K562 (cell line): Measurements from ENCODE around the gene CDK5R2. TPM values are rescaled to one million over a fixed set of nuclear protein-coding genes. Genes with fewer than 3 reads are reported as not detected.

Source experiments
- ATAC-seq: fragments of 200-7000 bp; cut with Tn5 transposase; 3 replicates; pipeline ENCODE4 v1.9.1; 2020; ENCODE audit warnings: moderate library complexity
- BruUV-seq: library from RNA; stranded (reverse); fragments of 400-500 nt; replicated peaks from 2 replicates; lab custom pipeline; 2021; lab: Mats Ljungman, UMichigan
- CTCF ChIA-PET: fragments of 300-600 bp; formaldehyde crosslinking; extraction: SDS; loops from one replicate; lab custom pipeline; 2021; ENCODE audit warnings: low intra/inter-chr PET ratio; lab: Yijun Ruan, JAX
- POLR2A ChIA-PET: fragments of 300-600, 350-650 bp; sonication (Branson Sonifier 250); formaldehyde crosslinking; extraction: SDS; loops from one replicate; lab custom pipeline; 2021; ENCODE audit warnings: antibody characterized with exemption, inconsistent platforms; lab: Yijun Ruan, JAX
- DNase-seq, 4 experiments: peaks; one replicate each; pipeline versions ENCODE4 v3.0.0 to v3.0.0-alpha.2; 2011 to 2018; ENCODE audit warnings: low spot score in 3 of 4, mixed read lengths in 3 of 4; ENCODE audit errors: extremely low read depth in 1 of 4
- FAIRE-seq: peaks from 2 replicates; lab custom pipeline; 2011; peaks lifted over from hg19 to GRCh38; lab: Jason Lieb, UNC
- H2AFZ ChIP-seq: 2 replicates; pipeline ENCODE4 v1.6.0; 2011; ENCODE audit warnings: low read depth, low read length, control low read depth, inconsistent platforms
- H3K27ac ChIP-seq: fragments of 200-600 bp; 3 replicates; pipeline ENCODE4 v1.8.0; 2011; ENCODE audit warnings: low read depth, mild to moderate bottlenecking, control low read depth, inconsistent platforms, low read length, moderate library complexity, mixed read lengths; ENCODE audit errors: extremely low read depth
- H3K27me3 ChIP-seq, 2 experiments: fragments of 300-600 bp in 1 of 2; 2 replicates in 1 of 2; 3 replicates in 1 of 2; pipeline versions ENCODE4 v1.6.0 to v1.8.0; 2011; ENCODE audit warnings: inconsistent platforms in 2 of 2, low read length in 2 of 2, mild to moderate bottlenecking in 1 of 2, mixed read lengths in 1 of 2, moderate library complexity in 1 of 2; ENCODE audit not compliant: control insufficient read depth in 2 of 2, insufficient read depth in 2 of 2
- H3K36me3 ChIP-seq: fragments of 300-600 bp; 3 replicates; pipeline ENCODE4 v1.8.0; 2011; ENCODE audit warnings: mild to moderate bottlenecking, low read length, inconsistent platforms; ENCODE audit not compliant: control insufficient read depth, insufficient read depth
- H3K4me1 ChIP-seq, 2 experiments: fragments of 200-600 bp in 1 of 2; replicated peaks in 1 of 2; 2 replicates in 1 of 2; 3 replicates in 1 of 2; pipeline versions ENCODE4 v1.5.1 to v1.8.0; 2011; ENCODE audit warnings: inconsistent platforms in 2 of 2, low read length in 2 of 2, mild to moderate bottlenecking in 1 of 2, mixed read lengths in 1 of 2, moderate library complexity in 1 of 2; ENCODE audit not compliant: control insufficient read depth in 2 of 2, insufficient read depth in 2 of 2
- H3K4me2 ChIP-seq: 2 replicates; pipeline ENCODE4 v1.6.1; 2011; ENCODE audit warnings: low read length, control low read depth, inconsistent platforms, mixed read lengths; ENCODE audit not compliant: insufficient read depth
- H3K4me3 ChIP-seq: fragments of 200-600 bp; sonication (generic), shearing (Covaris generic); 2 replicates; pipeline ENCODE4 v1.5.1; 2016; ENCODE audit warnings: control low read depth, inconsistent platforms
- H3K79me2 ChIP-seq: fragments of 200-600 bp; 3 replicates; pipeline ENCODE4 v1.8.0; 2011; ENCODE audit warnings: low read length, inconsistent platforms; ENCODE audit not compliant: control insufficient read depth, insufficient read depth
- H3K9ac ChIP-seq, 2 experiments: 2 replicates each; pipeline versions ENCODE4 v1.6.0 to v1.6.1; 2011; ENCODE audit warnings: low read depth in 2 of 2, low read length in 2 of 2, control low read depth in 1 of 2, inconsistent platforms in 1 of 2, mild to moderate bottlenecking in 1 of 2, mixed read lengths in 1 of 2; ENCODE audit not compliant: insufficient read depth in 1 of 2
- H3K9me1 ChIP-seq: one replicate; pipeline ENCODE4 v1.6.0; 2011; ENCODE audit warnings: inconsistent platforms, mild to moderate bottlenecking, low read length, moderate library complexity; ENCODE audit not compliant: control insufficient read depth, insufficient read depth
- H3K9me3 ChIP-seq: replicated peaks from 2 replicates; pipeline ENCODE4 v1.5.1; 2011; ENCODE audit warnings: low read depth, low read length, inconsistent platforms; ENCODE audit not compliant: control insufficient read depth, insufficient read depth
- H4K20me1 ChIP-seq: replicated peaks from 2 replicates; pipeline ENCODE4 v1.6.1; 2011; ENCODE audit warnings: low read length, inconsistent platforms, mixed read lengths; ENCODE audit not compliant: control insufficient read depth, insufficient read depth
- ARHGAP35 ChIP-seq: fragments of 450-650 bp; IDR thresholded peaks from 2 replicates; pipeline ENCODE4 v1.6.1; 2018; ENCODE audit not compliant: partially characterized antibody
- GABPB2 ChIP-seq: fragments of 250-450 bp; sonication (Bioruptor Pico); conservative IDR thresholded peaks from 2 replicates; pipeline ENCODE4 v1.5.1; 2021; ENCODE audit warnings: mild to moderate bottlenecking
- HDAC3 ChIP-seq: fragments of 450-650 bp; IDR thresholded peaks from 2 replicates; pipeline ENCODE4 v1.6.1; 2018; ENCODE audit warnings: borderline replicate concordance, mild to moderate bottlenecking, moderate library complexity; ENCODE audit not compliant: partially characterized antibody
- MBD2 ChIP-seq: sonication (generic); IDR thresholded peaks from 2 replicates; pipeline ENCODE4 v1.6.1; 2016; ENCODE audit warnings: low read depth, borderline replicate concordance
- MED1 ChIP-seq: sonication (generic); formaldehyde crosslinking; IDR thresholded peaks from 2 replicates; pipeline ENCODE4 v1.8.1; 2023; ENCODE audit warnings: missing genetic modification reagents, borderline replicate concordance
- NCOA1 ChIP-seq: fragments of 450-650 bp; IDR thresholded peaks from 2 replicates; pipeline ENCODE4 v1.6.1; 2016; ENCODE audit warnings: low read depth
- NR3C1 ChIP-seq: sonication (generic); formaldehyde crosslinking; IDR thresholded peaks from 2 replicates; pipeline ENCODE4 v1.8.1; 2022; ENCODE audit warnings: missing genetic modification reagents
- SFPQ ChIP-seq: fragments of 200-400 bp; formaldehyde crosslinking; IDR thresholded peaks from 2 replicates; pipeline ENCODE4 v1.6.1; 2017; ENCODE audit warnings: mild to moderate bottlenecking, low read depth, low read length, moderate library complexity
- ZNF407 ChIP-seq: fragments of 450-650 bp; IDR thresholded peaks from 2 replicates; pipeline ENCODE4 v1.6.1; 2016; ENCODE audit warnings: low read depth
- ZNF77 ChIP-seq: fragments of 250-450 bp; sonication (Bioruptor Pico); IDR thresholded peaks from 2 replicates; pipeline ENCODE4 v1.5.0; 2020
- ZNF785 ChIP-seq: fragments of 250-450 bp; sonication (Bioruptor Pico); IDR thresholded peaks from 2 replicates; pipeline ENCODE4 v1.4.0; 2020; ENCODE audit warnings: mild to moderate bottlenecking
- WGBS: fragments of 100-300 bp; shearing (Covaris generic); methylation state at CpG from one replicate; pipeline ENCODE4 v1.1.6; 2016; ENCODE audit warnings: low coverage, mixed read lengths; ENCODE audit not compliant: insufficient coverage; ENCODE audit errors: missing lambda C conversion rate; 5-methylcytosine and 5-hydroxymethylcytosine counted together
- in situ Hi-C: fragments of 300-500 bp; cut with MboI; formaldehyde crosslinking; loops from 4 replicates; pipeline ENCODE4 v1.15.0; 2018; ENCODE audit warnings: inconsistent platforms, mixed read lengths
- intact Hi-C: fragments of 100-400 bp; cut with micrococcal nuclease; formaldehyde crosslinking; loops from 2 replicates; pipeline ENCODE4 v1.14.2; 2022
- polyA plus RNA-seq, 8 experiments: library from polyadenylated mRNA; depleted of rRNA in 4 of 8; stranded (reverse) in 5 of 8; unstranded in 3 of 8; fragments of >200 nt; fragmentation: Nextera tagmentation in 2 of 8; fragmentation: Illumina TruSeq in 1 of 8; extraction: Ambion mirVana in 2 of 8; extraction: Trizol in 1 of 8; gene quantifications; 2 replicates each; pipeline versions ENCODE4 v1.2.1 to v1.2.3, GENCODE V29; 2011 to 2014; ENCODE audit warnings: inconsistent platforms in 1 of 8, missing spikeins in 1 of 8
- total RNA-seq, 7 experiments: library from RNA; depleted of rRNA in 6 of 7; stranded (reverse); fragments of >200 nt in 6 of 7; fragmentation: Illumina TruSeq in 2 of 7; extraction: Trizol in 2 of 7; gene quantifications; 2 replicates each; pipeline versions ENCODE4 v1.2.1 to v1.2.3, GENCODE V29; 2011 to 2021; ENCODE audit warnings: low replicate concordance in 1 of 7
- TF ChIP-seq, protein P1 (sequence below): fragments of 450-650 bp; IDR thresholded peaks from 2 replicates; pipeline ENCODE4 v1.6.1; 2016; ENCODE audit warnings: antibody characterized with exemption

Gene CDK5R2
- total and polyA plus RNA-seq, 9 of the 15 experiments (the other 6 are each of a cell fraction or from before 2014, with no cell fraction given) = 0.09 TPM; not detected in 8

- Histone ChIP-seq H3K9me1 (no peaks in the 10 kb centered on the region), H3K79me2 (no peaks in the 10 kb centered on the region), H3K27ac (no peak overlapping the region), H3K9me3 (no peaks in the 10 kb centered on the region), H4K20me1 (no peaks in the 10 kb centered on the region), H3K36me3 (no peaks in the 10 kb centered on the region), H3K27me3 (peaks cover 0 to 44% of the 10 kb centered on the region in 2 experiments; a peak in 3 of 5 replicates), H3K4me1 (peaks cover 5 to 20% of the 10 kb centered on the region in 2 experiments; a peak in 2 of 5 replicates), H2AFZ (no peak overlapping the region), H3K4me3 (no peak overlapping the region), H3K4me2 (no peak overlapping the region), H3K9ac (no peak overlapping the region)
- ChIA-PET POLR2A (interaction anchor here (0.6 kb wide), 2 partner anchors 80 to 757 kb away, joined by 3 read pairs; no protein-coding TSS in a partner anchor), CTCF (no interaction called here)
- intact Hi-C loops (loop anchor here (5.0 kb wide), 1 partner anchor 67 kb away; no protein-coding TSS in a partner anchor), in situ Hi-C loops (no loop called here)
- DNase-seq = no peak
- BruUV-seq = no TSS peak
- no peak for FAIRE-seq
- ATAC-seq = no peak
- 0% methylated on average over 5 of the region's 6 CpGs for WGBS
- TF ChIP-seq MED1 (no peak), GABPB2 (CRISPR knock-in tag) (no peak), NR3C1 (CRISPR knock-in tag) (no peak), ZNF407 (no peak), SFPQ (no peak), MBD2 (no peak), NCOA1 (no peak), HDAC3 (no peak), ZNF785 (CRISPR knock-in tag) (no peak), ARHGAP35 (no peak), ZNF77 (CRISPR knock-in tag) (no peak)
- TF ChIP-seq, protein P1, sequence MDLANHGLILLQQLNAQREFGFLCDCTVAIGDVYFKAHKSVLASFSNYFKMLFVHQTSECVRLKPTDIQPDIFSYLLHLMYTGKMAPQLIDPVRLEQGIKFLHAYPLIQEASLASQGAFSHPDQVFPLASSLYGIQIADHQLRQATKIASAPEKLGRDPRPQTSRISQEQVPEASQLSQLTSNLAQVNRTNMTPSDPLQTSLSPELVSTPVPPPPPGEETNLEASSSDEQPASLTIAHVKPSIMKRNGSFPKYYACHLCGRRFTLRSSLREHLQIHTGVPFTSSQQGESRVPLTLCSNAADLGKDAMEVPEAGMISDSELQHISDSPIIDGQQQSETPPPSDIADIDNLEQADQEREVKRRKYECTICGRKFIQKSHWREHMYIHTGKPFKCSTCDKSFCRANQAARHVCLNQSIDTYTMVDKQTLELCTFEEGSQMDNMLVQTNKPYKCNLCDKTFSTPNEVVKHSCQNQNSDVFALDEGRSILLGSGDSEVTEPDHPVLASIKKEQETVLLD = no peak
These were observed 31.1 kb downstream of the CDK5R2 start for GRCh38 chr2:218990612-218991011.
